Hepatocyte (in vitro differentiated cells): Measurements from ENCODE around the gene SPIRE1.

ENCODE experiments used
- CTCF ChIP-seq: fragments of 200-600 bp; sonication (generic); IDR thresholded peaks from 2 replicates; pipeline ENCODE4 v1.5.1; 2016; ENCODE audit warnings: antibody characterized with exemption, mild to moderate bottlenecking; ENCODE audit not compliant: poor library complexity
- EZH2 ChIP-seq: fragments of 200-600 bp; sonication (generic); IDR thresholded peaks from 2 replicates; pipeline ENCODE4 v1.6.1; 2016; ENCODE audit warnings: antibody characterized with exemption, mild to moderate bottlenecking, borderline replicate concordance

- TF ChIP-seq CTCF (no peak), EZH2 (no peak)
These were observed 219.7 kb downstream of the SPIRE1 start for GRCh38 chr18:12438257-12438656.
